HepG2 (cell line): ENCODE measurements around the gene FOXN3.

Experiments
- EP300 ChIP-seq, 3 experiments: sonication (generic) in 1 of 3; formaldehyde crosslinking in 1 of 3; IDR thresholded peaks; 2 replicates each; pipeline versions ENCODE4 v1.5.1 to v1.6.1; 2011 to 2020; ENCODE audit warnings: low read depth in 2 of 3, low read length in 2 of 3, borderline replicate concordance in 1 of 3, improper control_type of control experiment in 1 of 3, mild to moderate bottlenecking in 1 of 3, missing genetic modification reagents in 1 of 3, moderate library complexity in 1 of 3
- EZH2 ChIP-seq: conservative IDR thresholded peaks from 2 replicates; pipeline ENCODE4 v1.6.1; 2012; ENCODE audit warnings: mild to moderate bottlenecking, low read depth, low read length, moderate library complexity
- KAT8 ChIP-seq: IDR thresholded peaks from 2 replicates; pipeline ENCODE4 v1.6.1; 2016; ENCODE audit warnings: missing genetic modification reagents, missing compliant biosample characterization
- NFYC ChIP-seq: IDR thresholded peaks from 2 replicates; pipeline ENCODE4 v1.6.1; 2016; ENCODE audit warnings: missing genetic modification reagents, missing compliant biosample characterization
- NPAS2 ChIP-seq: sonication (generic); formaldehyde crosslinking; IDR thresholded peaks from 2 replicates; pipeline ENCODE4 v1.8.0; 2022; ENCODE audit warnings: mild to moderate bottlenecking, missing genetic modification reagents, borderline replicate concordance
- RAD51 ChIP-seq: fragments of 450-650 bp; IDR thresholded peaks from 2 replicates; pipeline ENCODE4 v1.6.1; 2016; ENCODE audit warnings: borderline replicate concordance
- SP2 ChIP-seq: sonication (generic); formaldehyde crosslinking; IDR thresholded peaks from 2 replicates; pipeline ENCODE4 v1.5.1; 2020; ENCODE audit warnings: mild to moderate bottlenecking, missing genetic modification reagents
- YEATS4 ChIP-seq: sonication (generic); formaldehyde crosslinking; IDR thresholded peaks from 2 replicates; pipeline ENCODE4 v1.4.0; 2020; ENCODE audit warnings: missing genetic modification reagents, borderline replicate concordance
- ZFP82 ChIP-seq: sonication (generic); formaldehyde crosslinking; IDR thresholded peaks from 2 replicates; pipeline ENCODE4 v1.5.1; 2020; ENCODE audit warnings: mild to moderate bottlenecking, missing genetic modification reagents, borderline replicate concordance
- ZNF143 ChIP-seq: sonication (generic); formaldehyde crosslinking; IDR thresholded peaks from 2 replicates; pipeline ENCODE4 v1.4.0; 2020; ENCODE audit warnings: missing genetic modification reagents
- ZNF274 ChIP-seq: sonication (generic); formaldehyde crosslinking; IDR thresholded peaks from 2 replicates; pipeline ENCODE4 v1.5.1; 2020; ENCODE audit warnings: mild to moderate bottlenecking, missing genetic modification reagents
- ZNF614 ChIP-seq: IDR thresholded peaks from 2 replicates; pipeline ENCODE4 v1.6.1; 2018; ENCODE audit warnings: missing biosample characterization, missing genetic modification reagents, inconsistent platforms, borderline replicate concordance
- TF ChIP-seq, protein P1 (sequence below): sonication (generic); formaldehyde crosslinking; IDR thresholded peaks from 2 replicates; pipeline ENCODE4 v1.5.0; 2020; ENCODE audit warnings: mild to moderate bottlenecking, missing genetic modification reagents, moderate library complexity
- TF ChIP-seq, protein P2 (sequence below): sonication (generic); formaldehyde crosslinking; IDR thresholded peaks from 2 replicates; pipeline ENCODE4 v1.4.0; 2020; ENCODE audit warnings: missing genetic modification reagents, borderline replicate concordance

GRCh38 chr14:89266754-89267153 is 150.3 kb downstream of the FOXN3 start:
- no peak for TF ChIP-seq NFYC (CRISPR knock-in tag)
- TF ChIP-seq, protein P1, sequence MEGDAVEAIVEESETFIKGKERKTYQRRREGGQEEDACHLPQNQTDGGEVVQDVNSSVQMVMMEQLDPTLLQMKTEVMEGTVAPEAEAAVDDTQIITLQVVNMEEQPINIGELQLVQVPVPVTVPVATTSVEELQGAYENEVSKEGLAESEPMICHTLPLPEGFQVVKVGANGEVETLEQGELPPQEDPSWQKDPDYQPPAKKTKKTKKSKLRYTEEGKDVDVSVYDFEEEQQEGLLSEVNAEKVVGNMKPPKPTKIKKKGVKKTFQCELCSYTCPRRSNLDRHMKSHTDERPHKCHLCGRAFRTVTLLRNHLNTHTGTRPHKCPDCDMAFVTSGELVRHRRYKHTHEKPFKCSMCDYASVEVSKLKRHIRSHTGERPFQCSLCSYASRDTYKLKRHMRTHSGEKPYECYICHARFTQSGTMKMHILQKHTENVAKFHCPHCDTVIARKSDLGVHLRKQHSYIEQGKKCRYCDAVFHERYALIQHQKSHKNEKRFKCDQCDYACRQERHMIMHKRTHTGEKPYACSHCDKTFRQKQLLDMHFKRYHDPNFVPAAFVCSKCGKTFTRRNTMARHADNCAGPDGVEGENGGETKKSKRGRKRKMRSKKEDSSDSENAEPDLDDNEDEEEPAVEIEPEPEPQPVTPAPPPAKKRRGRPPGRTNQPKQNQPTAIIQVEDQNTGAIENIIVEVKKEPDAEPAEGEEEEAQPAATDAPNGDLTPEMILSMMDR (CRISPR knock-in tag) = no peak
- no peak for TF ChIP-seq EP300 (IDR thresholded peaks at IDR 0.05; ENCODE audit: low read depth in 2 of 2, low read length in 2 of 2)
- TF ChIP-seq EP300 (CRISPR knock-in tag; IDR thresholded peaks at IDR 0.05; ENCODE audit: borderline replicate concordance) = no peak
- TF ChIP-seq ZNF614 (CRISPR knock-in tag) = no peak
- no peak for TF ChIP-seq ZNF143 (CRISPR knock-in tag)
- TF ChIP-seq KAT8 = no peak
- TF ChIP-seq NPAS2 (CRISPR knock-in tag) = no peak
- no peak for TF ChIP-seq ZFP82
- no peak for TF ChIP-seq EZH2
- TF ChIP-seq, protein P2, sequence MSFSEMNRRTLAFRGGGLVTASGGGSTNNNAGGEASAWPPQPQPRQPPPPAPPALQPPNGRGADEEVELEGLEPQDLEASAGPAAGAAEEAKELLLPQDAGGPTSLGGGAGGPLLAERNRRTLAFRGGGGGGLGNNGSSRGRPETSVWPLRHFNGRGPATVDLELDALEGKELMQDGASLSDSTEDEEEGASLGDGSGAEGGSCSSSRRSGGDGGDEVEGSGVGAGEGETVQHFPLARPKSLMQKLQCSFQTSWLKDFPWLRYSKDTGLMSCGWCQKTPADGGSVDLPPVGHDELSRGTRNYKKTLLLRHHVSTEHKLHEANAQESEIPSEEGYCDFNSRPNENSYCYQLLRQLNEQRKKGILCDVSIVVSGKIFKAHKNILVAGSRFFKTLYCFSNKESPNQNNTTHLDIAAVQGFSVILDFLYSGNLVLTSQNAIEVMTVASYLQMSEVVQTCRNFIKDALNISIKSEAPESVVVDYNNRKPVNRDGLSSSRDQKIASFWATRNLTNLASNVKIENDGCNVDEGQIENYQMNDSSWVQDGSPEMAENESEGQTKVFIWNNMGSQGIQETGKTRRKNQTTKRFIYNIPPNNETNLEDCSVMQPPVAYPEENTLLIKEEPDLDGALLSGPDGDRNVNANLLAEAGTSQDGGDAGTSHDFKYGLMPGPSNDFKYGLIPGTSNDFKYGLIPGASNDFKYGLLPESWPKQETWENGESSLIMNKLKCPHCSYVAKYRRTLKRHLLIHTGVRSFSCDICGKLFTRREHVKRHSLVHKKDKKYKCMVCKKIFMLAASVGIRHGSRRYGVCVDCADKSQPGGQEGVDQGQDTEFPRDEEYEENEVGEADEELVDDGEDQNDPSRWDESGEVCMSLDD (CRISPR knock-in tag) = no peak
- no peak for TF ChIP-seq RAD51
- TF ChIP-seq SP2 (CRISPR knock-in tag) = no peak
- TF ChIP-seq ZNF274 (CRISPR knock-in tag) = no peak
- no peak for TF ChIP-seq YEATS4
